NCI-H2029 (cell line): Measurements from ENCODE around the gene RAPGEF5.
A peak's percentile ranks its signal among the peaks of the same experiment; 100 is the strongest.
"Not testable (repeated sequence)": the region's sequence is repeated elsewhere in the genome, so short reads cannot be mapped to it uniquely, and the experiment has no call there.

ENCODE experiments used
- DNase-seq: peaks from one replicate; lab custom pipeline; 2025; lab: John Stamatoyannopoulos, UW

Gene RAPGEF5

DNA sequence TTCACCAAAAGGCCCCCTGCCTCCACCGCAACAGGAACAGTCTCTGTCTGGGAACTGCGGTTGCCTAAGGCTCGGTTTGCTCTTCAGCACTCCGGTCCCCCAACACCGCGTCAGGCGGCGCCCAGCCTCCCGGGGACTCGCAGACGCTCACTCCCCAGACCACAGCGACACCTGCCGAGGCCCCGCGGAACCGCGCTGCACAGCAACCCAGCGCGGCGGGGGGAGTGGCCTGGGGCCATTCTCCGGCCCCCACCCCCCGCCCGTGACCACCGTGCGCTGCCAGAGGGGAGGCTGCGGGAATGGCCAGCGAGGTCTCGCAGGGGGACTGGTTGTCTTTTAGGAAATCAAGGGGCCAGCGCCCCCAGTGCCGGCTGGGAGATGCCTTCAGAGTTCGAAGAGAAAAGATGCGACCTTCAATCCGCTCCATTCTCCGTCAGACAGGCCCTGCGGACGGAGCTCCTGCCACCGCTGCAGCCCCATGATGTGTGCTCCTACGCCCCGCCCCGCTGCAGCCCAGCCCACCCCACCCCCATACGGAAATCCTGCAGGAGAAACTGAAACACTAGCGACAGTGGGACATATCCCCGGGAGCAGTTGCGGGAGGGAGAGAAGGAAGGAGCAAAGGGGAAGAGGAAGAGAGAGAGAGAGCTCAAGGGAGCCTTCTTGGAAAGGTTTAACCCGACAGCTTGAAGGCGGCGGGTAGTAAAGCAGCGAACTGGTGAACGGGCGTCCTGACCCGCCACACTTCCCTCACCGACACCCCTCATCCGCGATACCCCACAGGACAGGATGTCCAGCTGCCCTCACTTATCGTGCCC is 273.9 kb downstream of the RAPGEF5 start:
- DNase-seq: peak; percentile 28

DNA sequence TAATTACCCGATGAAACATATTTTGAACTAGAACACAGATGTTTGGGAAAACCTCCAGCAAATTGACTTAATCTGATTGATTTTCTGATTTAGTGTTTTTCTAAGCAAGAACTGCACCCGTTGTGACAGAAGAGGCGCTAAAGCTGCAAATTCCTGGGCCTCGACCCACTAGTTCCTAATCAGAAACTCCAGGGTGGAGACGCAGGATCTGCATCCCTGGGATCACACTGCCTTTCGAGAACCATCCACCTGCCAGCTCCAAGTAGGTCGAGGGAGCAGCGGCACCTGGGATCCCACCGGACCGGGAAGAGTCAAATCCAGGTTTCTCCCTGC is 274.4 kb downstream of the RAPGEF5 start:
- DNase-seq: no peak

DNA sequence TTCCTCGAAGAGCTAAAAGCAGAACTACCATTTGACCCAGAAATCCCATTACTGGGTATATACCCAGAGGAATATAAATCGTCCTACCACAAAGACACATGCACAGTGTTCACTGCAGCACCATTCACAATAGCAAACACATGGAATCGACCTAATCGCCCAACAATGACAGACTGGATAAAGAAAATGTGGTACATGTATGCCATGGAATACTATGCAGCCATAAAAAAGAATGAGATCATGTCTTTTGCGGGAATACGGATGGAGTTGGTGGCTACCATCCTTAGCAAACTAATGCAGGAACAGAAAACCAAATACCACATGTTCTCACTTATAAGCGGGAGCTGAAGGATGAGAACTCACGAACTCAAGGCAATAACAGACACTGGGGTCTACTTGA is 276.7 kb downstream of the RAPGEF5 start:
- DNase-seq: not testable (repeated sequence)

DNA sequence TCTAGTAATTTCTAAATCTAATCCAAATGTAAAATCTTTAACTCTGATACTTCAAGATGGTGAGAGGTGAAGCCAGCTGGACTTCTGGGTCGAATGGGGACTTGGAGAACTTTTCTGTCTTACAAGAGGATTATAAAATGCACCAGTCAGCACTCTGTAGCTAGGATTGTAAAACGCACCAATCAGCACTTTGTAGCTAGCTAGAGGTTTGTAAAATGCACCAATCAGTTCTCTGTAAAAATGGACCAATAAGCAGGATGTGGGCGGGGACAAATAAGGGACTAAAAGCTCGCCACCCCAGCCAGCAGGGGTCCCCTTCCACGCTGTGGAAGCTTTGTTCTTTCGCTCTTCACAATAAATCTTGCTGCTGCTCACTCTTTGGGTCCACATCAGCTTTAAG is 278.1 kb downstream of the RAPGEF5 start:
- not testable (repeated sequence) for DNase-seq

DNA sequence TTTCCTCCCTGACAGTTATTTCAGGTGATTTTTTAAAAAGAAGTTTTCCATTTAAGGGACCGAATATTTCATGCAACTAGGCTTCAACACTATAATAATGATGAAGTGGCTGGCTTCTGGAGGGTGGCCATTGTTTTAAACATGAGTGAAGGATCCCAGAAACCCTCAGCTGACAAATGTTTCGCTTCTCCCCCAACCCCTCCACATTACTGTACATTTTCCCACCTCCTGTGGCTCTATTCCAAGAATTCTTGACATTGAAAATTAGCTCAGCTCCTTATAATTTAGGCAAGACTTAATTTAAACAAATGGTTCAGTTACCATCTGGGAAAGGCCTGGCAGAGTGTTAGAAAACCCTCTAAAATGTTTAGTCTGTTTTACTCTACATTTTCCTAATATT is 281.4 kb downstream of the RAPGEF5 start:
- no peak for DNase-seq

DNA sequence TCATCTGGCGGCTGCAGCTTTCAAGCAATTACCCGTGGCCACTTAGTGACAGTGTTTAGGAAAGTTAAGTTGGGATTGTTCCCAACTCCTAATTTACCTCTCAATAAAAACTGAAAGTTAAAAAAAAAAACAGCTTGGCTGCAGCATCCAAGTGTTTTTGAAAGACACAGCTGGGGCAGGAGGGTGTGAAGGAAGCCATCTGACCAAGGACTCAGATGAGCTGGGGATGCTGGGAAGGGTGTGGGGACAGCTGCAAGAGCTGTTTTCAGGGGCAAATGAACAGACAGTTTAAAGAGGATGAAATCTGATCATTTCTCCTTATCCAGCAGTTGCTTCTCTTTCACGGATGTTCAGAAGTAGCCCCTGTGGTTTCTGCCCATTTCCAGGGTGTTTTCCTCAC is 282.1 kb downstream of the RAPGEF5 start:
- DNase-seq: no peak
